SK-N-MC (cell line): Measurements from ENCODE around the gene SPATS2L.

Source experiments
- EZH2 ChIP-seq: fragments of 200-600 bp; sonication (generic); IDR thresholded peaks from one replicate; pipeline ENCODE4 v1.6.1; 2017; ENCODE audit warnings: antibody characterized with exemption
- FOXP2 ChIP-seq: optimal IDR thresholded peaks from 2 replicates; pipeline ENCODE3; 2011; ENCODE audit warnings: mild to moderate bottlenecking, moderate library complexity; ENCODE audit not compliant: insufficient read depth; ENCODE audit errors: extremely low read length, control extremely low read depth
- POLR2AphosphoS5 ChIP-seq: IDR thresholded peaks from 2 replicates; pipeline ENCODE4 v1.6.1; 2012; ENCODE audit warnings: mild to moderate bottlenecking, low read depth, low read length, borderline replicate concordance

- no peak for TF ChIP-seq EZH2
- no peak for TF ChIP-seq POLR2AphosphoS5
- no peak for TF ChIP-seq FOXP2
Observed at GRCh38 chr2:200435379-200435778, 128.9 kb downstream of the SPATS2L start.
